Measurements from ENCODE around the gene TMEM92.
"Not testable (repeated sequence)": the region's sequence is repeated elsewhere in the genome, so short reads cannot be mapped to it uniquely, and the experiment has no call there.

Gene TMEM92

GRCh38 chr17:50301891-50302584 lies 27.8 kb downstream of the TMEM92 start:
- DNase-seq, result no peak

- DNase-seq, result no peak
These were observed 28.8 kb downstream of the TMEM92 start for GRCh38 chr17:50303051-50303450.

GRCh38 chr17:50303596-50303995 lies 29.3 kb downstream of the TMEM92 start:
- DNase-seq, result no peak

- no peak for DNase-seq
These were observed 30.6 kb downstream of the TMEM92 start for GRCh38 chr17:50304781-50305404.

- DNase-seq, result no peak
These were observed 33.4 kb downstream of the TMEM92 start for GRCh38 chr17:50307654-50308053.

- DNase-seq, result no peak
These were observed 34.4 kb downstream of the TMEM92 start for GRCh38 chr17:50308666-50309065.

GRCh38 chr17:50310455-50311111 lies 36.3 kb downstream of the TMEM92 start:
- no peak for DNase-seq

- DNase-seq, result no peak
These were observed 36.8 kb downstream of the TMEM92 start for GRCh38 chr17:50311112-50311460.

- DNase-seq, result no peak
These were observed 37.2 kb downstream of the TMEM92 start for GRCh38 chr17:50311483-50311882.

GRCh38 chr17:50312308-50312707 lies 38.0 kb downstream of the TMEM92 start:
- no peak for DNase-seq

GRCh38 chr17:50314456-50315011 lies 40.3 kb downstream of the TMEM92 start:
- DNase-seq, result no peak

GRCh38 chr17:50316016-50316587 lies 41.8 kb downstream of the TMEM92 start:
- DNase-seq, result no peak

- DNase-seq, result not testable (repeated sequence)
These were observed 42.4 kb downstream of the TMEM92 start for GRCh38 chr17:50316660-50317059.

- DNase-seq, result no peak
These were observed 42.9 kb downstream of the TMEM92 start for GRCh38 chr17:50317121-50317520.

GRCh38 chr17:50318501-50319285 lies 44.4 kb downstream of the TMEM92 start:
- no peak for DNase-seq

GRCh38 chr17:50319306-50320004 lies 45.2 kb downstream of the TMEM92 start:
- no peak for DNase-seq

GRCh38 chr17:50322271-50322670 lies 48.0 kb downstream of the TMEM92 start:
- no peak for DNase-seq

- no peak for DNase-seq
These were observed 48.8 kb downstream of the TMEM92 start for GRCh38 chr17:50323060-50323459.

GRCh38 chr17:50325906-50326305 lies 51.6 kb downstream of the TMEM92 start:
- no peak for DNase-seq

GRCh38 chr17:50326831-50327364 lies 52.6 kb downstream of the TMEM92 start:
- no peak for DNase-seq

GRCh38 chr17:50328363-50329325 lies 54.4 kb downstream of the TMEM92 start:
- DNase-seq, result no peak
